ENCODE data around the gene RBM17.
"Not testable (repeated sequence)": the region's sequence is repeated elsewhere in the genome, so short reads cannot be mapped to it uniquely, and the experiment has no call there.

Gene RBM17

DNA sequence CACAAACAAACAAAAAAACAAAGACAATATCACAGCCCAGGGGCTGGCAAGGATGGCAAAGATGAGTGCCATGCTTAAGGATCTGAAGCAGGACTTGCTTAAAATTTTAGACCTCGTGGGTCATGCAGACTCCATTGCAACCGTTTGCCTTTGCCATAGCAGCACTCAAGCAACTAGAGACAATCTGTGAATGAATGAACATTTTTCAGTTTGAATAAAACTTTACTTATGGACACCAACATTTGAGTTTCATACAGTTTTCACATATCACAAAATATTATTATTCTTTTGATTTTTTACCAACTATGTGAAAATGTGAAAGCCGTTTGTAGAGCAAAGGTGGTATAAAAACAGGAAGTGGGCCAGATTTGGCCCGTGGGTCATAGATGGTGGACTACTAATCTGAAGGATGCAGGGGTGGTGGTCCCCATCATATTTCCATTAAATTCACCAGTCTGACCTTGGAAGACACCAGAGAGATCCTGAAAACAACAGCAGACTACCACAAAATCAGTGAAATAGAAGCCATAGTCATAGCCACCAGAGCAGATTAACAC is 8.3 kb upstream of the RBM17 start:
- no peak for DNase-seq

DNA sequence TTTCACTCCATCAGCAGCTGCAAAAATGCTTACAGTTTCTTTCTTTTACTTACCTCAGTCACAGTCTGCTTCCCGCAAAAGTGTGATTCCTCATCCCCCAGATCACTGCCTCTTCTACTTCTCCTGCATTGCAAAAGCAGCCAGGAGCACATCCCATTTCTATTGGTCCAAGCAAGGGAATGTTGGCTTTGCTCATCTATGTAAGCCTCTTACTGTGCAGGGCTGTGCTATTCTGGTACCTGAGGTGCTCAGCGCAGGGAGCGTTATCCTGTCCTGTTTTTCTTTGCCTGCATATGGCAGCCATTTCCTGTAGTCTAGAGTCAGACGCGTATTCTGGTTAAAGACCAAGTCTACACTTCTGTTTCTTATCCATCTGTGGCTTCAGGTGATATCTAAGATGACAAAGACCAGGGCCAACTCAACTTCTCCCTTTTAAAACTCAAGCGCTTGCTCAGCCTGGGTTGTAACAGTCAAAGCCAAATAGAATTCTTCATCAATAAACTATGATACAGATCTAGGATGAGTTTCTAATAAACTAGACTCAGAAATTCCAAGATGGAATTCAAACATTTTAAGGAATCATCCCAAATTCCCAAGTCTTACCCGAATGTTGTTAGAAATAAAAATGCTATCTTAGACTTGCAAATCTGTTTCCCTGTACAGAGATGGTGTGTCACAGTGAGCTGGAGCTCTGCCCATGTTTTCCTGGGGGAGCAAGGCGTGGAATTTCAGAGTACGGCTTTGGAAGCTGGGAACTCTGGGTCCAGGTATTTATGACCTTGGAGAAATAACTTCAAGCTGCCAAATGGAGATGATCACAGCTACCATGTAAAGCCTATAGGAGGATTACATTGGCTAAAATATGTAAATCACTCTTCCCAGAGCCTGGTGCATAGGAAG is 6.1 kb upstream of the RBM17 start:
- no peak for DNase-seq

GRCh38 chr10:6083523-6084475 is 5.0 kb upstream of the RBM17 start:
- DNase-seq, result peak; percentile 28

GRCh38 chr10:6086375-6087233 is 2.2 kb upstream of the RBM17 start:
- peak; percentile 81 for DNase-seq

- DNase-seq, result no peak
Observed at GRCh38 chr10:6089334-6090219, 743 bp downstream of the RBM17 start.

DNA sequence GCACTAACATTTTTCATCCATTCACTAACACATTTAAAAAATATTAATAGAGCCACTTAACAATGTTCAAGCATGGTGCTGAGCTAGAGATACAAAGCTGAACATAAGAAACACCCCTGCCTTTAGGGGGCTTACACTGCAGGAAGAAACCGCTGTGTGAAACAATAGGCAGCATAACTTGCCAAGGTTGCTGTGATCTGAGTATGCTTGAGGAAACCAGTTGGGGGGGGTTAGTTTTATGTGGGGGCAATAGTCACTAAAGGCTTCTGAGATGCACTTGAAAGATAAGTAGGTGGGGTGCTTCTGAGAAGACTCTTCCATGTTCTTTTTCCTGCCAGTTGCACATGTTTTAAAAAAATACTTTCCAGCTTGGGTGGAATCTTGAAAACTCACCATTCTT is 2.8 kb downstream of the RBM17 start:
- no peak for DNase-seq

- DNase-seq, result no peak
Observed at GRCh38 chr10:6092731-6093130, 3.9 kb downstream of the RBM17 start.

DNA sequence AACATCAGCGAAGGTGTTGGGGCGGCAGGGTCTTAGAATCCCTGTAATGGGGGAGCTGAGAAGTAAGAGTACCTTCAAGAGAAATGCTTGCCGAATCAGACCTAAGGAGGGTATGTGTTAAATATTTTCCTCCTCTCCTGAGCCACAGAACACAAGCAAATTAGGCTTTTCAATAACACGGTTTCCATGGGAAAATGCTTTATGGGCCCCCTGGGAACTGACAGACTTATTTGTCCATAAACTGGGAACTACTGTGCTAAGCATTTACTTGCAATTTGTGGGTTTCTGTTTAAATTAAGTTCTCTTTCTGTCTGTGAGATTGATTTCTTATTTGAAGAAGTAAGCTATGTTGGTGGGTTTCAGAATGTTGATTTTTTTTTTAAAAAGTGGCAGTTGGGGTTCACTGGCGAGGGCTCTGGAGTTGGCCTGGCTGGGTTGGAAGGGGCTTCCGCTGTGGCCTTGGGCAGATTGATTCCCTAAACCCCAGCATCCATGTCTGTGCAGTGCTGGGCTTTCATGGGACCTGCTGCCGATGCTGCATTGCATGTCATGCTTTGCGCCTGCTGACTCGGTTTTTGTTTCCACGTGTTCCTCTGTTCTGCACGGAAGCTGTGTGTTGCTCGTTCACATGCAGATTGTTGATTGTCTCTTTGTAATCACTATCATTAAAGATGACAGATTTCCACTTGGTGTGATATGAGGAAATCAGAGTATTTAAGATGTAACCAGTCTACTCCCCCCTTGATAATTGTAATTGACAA is 7.2 kb downstream of the RBM17 start:
- DNase-seq, result no peak

GRCh38 chr10:6097063-6097462 is 8.2 kb downstream of the RBM17 start:
- no peak for DNase-seq

- no peak for DNase-seq
Observed at GRCh38 chr10:6098156-6098555, 9.3 kb downstream of the RBM17 start.

DNA sequence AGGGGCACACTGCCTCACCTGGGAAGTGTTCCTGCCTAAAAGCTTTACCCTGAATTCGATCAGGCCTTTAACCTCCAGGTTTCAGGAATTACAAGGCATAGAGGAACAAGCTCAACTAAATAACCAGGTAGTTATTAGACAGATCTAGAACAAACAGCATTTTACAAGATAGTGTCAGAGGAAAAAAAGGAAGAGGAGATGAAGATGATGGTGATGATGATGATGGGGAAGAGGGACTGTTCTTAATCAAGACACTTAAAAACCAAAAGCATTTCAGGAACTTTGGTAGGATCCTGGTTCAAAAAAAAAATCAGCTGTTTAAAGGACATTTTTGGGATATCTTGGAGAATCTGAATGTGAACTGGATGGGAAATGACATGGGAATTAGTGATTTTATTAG is 11.5 kb downstream of the RBM17 start:
- DNase-seq, result no peak

DNA sequence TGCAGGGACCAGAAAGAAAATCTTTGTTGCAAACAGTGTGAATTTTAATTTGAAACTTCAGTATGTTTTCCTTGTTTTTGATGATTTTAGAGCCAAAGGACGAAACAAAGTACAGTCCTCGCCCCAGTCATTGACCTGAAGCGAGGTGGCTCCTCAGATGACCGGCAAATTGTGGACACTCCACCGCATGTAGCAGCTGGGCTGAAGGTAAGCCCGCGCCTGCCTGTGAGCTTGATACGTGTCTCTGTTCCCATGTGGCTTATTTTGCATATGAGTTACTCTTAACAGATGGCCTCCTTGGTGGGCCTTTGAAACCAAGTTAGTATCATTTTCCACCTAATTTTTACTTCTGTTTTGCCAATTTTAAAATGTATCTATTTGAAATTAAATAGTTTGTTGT is 12.3 kb downstream of the RBM17 start:
- no peak for DNase-seq

- DNase-seq, result no peak
Observed at GRCh38 chr10:6102128-6102527, 13.3 kb downstream of the RBM17 start.

DNA sequence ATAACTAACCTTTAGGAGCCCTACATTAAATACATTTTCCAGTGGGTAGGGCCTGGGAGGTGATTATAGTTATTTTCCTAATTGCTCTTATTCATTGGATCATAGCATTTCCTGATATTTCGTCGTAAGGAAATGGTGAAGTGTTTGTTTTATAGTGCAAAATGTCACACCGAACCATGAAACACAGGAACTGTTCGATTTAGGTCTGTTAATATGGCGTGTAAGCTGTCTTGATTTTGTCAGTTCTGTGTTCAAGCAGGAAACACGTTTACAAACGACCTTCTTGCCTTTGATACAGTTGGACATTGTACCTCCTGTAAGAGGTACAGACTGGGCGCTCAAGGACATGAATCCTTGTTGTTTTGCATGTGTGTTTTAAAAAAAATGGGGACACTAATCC is 14.8 kb downstream of the RBM17 start:
- no peak for DNase-seq

DNA sequence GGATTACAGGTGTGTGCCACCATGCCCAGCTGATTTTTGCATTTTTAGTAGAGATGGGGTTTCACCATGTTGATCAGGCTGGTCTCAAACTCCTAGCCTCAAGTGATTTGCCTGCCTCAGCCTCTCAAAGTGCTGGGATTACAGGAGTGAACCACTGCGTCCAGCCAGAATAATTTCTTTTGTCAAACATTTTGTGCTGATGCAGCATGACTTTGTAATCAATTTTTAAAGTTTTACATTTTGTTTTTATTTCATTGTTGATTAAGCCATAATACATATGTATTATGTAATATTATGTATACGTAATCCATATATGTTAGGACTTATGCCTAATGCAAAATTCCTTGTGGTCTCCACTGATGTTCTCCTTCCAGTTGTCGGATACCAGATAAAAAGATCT is 18.8 kb downstream of the RBM17 start:
- DNase-seq, result not testable (repeated sequence)

GRCh38 chr10:6108072-6108471 is 19.2 kb downstream of the RBM17 start:
- no peak for DNase-seq

GRCh38 chr10:6108631-6109443 is 20.0 kb downstream of the RBM17 start:
- peak; percentile 23 for DNase-seq

DNA sequence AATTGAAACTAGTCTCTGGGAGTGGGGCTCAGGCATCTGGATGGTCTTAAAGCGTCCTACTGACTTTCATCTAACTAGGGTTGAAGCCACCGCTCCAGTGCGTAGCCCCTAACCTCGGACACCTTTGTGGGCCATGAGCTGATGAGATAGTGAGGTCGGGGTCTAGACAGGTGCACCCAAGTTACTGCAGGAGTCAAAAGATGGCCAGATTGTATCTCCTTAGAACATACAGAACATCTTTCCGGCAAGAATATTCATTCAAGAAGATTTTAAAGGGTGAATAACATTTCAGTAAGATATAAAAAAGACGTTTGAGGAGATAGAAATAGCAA is 20.6 kb downstream of the RBM17 start:
- DNase-seq, result no peak

DNA sequence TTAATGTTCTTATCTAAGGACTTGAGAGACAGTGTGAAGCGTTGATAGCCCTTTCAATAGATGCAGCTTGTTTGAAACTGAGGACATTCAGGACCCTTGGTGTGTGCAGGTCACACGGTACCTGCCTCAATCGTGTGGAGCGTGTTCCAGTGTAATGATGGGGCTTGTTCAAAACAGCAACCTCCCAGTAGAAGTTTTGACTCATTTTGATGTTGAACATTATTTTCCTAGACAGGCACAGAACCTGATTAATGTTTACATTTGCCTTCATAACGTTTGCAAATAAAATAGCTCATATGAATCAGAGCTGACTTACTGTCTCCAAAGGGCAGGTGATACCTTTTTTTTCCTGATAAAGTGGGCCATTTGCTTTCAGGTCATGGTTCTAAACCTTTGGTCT is 21.3 kb downstream of the RBM17 start:
- no peak for DNase-seq

DNA sequence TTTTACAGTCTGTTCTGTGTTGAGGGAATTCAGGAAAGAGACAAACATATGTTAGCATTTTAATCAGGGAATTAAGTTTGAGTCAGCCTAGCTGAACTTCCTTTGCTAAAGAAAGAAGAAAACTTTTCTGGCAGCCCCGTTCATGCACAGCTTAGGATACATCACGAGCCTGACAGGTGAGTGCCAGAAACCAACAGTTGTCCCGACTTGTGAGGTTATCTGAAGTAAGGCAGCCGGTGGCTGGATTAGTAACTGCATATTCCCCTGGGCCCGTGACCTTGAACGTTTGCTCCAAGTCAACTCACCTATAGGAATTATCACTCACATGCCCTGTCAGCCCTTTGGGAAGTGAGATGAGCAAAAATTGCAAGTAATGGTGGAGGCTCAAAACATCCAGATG is 24.1 kb downstream of the RBM17 start:
- no peak for DNase-seq

All from effector CD4-positive, alpha-beta T cell (primary cell).